H1 (cell line): ENCODE results near the gene SULT2B1. TPM values are rescaled to one million over a fixed set of nuclear protein-coding genes. Genes with fewer than 3 reads are reported as not detected.

Experiments
- CTCF ChIA-PET: fragments of 300-600 bp; sonication (Branson Sonifier 250); formaldehyde crosslinking; loops from one replicate; lab custom pipeline; 2021; ENCODE audit not compliant: partially characterized antibody; lab: Charles Lee
- POLR2A ChIA-PET: fragments of 300-600 bp; sonication (Branson Sonifier 250); formaldehyde crosslinking; loops from one replicate; lab custom pipeline; 2021; ENCODE audit warnings: inconsistent platforms; ENCODE audit not compliant: partially characterized antibody; lab: Charles Lee
- DNase-seq, 2 experiments: peaks; one replicate each; pipeline versions ENCODE4 v3.0.0 to v3.0.0-alpha.2; 2010 to 2022; ENCODE audit warnings: low spot score in 2 of 2, low read depth in 1 of 2, mixed read lengths in 1 of 2
- FAIRE-seq: peaks from 2 replicates; lab custom pipeline; 2011; peaks lifted over from hg19 to GRCh38; lab: Jason Lieb, UNC
- H2AFZ ChIP-seq: 2 replicates; pipeline ENCODE4 v1.8.1; 2012; ENCODE audit warnings: low read length, inconsistent platforms
- H2AK5ac ChIP-seq: 2 replicates; pipeline ENCODE4 v1.6.1; 2013; ENCODE audit warnings: low read depth, low read length
- H2BK120ac ChIP-seq: replicated peaks from 2 replicates; pipeline ENCODE3; 2013; ENCODE audit warnings: low read depth, low read length, inconsistent platforms
- H2BK12ac ChIP-seq: 2 replicates; pipeline ENCODE4 v1.6.1; 2013; ENCODE audit warnings: low read depth, low read length
- H2BK15ac ChIP-seq: 2 replicates; pipeline ENCODE4 v1.6.1; 2013; ENCODE audit warnings: low read length
- H2BK20ac ChIP-seq: 2 replicates; pipeline ENCODE4 v1.6.1; 2013; ENCODE audit warnings: low read length
- H2BK5ac ChIP-seq: 2 replicates; pipeline ENCODE4 v1.6.1; 2013; ENCODE audit warnings: low read depth, low read length
- H3K14ac ChIP-seq: 2 replicates; pipeline ENCODE4 v1.6.1; 2013; ENCODE audit warnings: inconsistent platforms; ENCODE audit not compliant: insufficient read length
- H3K18ac ChIP-seq: 2 replicates; pipeline ENCODE4 v1.6.1; 2013; ENCODE audit warnings: low read length; ENCODE audit errors: extremely low read depth
- H3K23ac ChIP-seq: 2 replicates; pipeline ENCODE4 v1.6.1; 2013; ENCODE audit warnings: inconsistent platforms; ENCODE audit not compliant: insufficient read length
- H3K23me2 ChIP-seq: 2 replicates; pipeline ENCODE4 v1.6.1; 2013; ENCODE audit warnings: low read depth, low read length
- H3K27ac ChIP-seq: 2 replicates; pipeline ENCODE4 v1.6.1; 2011; ENCODE audit warnings: low read depth, low read length, inconsistent platforms
- H3K27me3 ChIP-seq, 4 experiments: replicated peaks in 1 of 4; 1 replicate in 1 of 4; 2 replicates in 3 of 4; pipeline versions ENCODE4 v1.6.1 to v1.8.1; 2011 to 2013; ENCODE audit warnings: low read length in 3 of 4, mild to moderate bottlenecking in 3 of 4, inconsistent platforms in 2 of 4, mixed read lengths in 2 of 4, moderate library complexity in 1 of 4; ENCODE audit not compliant: control insufficient read depth in 3 of 4, insufficient read depth in 3 of 4; ENCODE audit errors: extremely low read depth in 1 of 4
- H3K36me3 ChIP-seq, 4 experiments: 2 replicates each; pipeline versions ENCODE4 v1.6.1 to v1.8.1; 2011 to 2013; ENCODE audit warnings: mild to moderate bottlenecking in 4 of 4, low read length in 3 of 4, moderate library complexity in 2 of 4, control low read depth in 1 of 4, inconsistent platforms in 1 of 4; ENCODE audit not compliant: insufficient read depth in 4 of 4, control insufficient read depth in 2 of 4
- H3K4ac ChIP-seq: replicated peaks from 2 replicates; pipeline ENCODE3; 2013; ENCODE audit warnings: low read length, low read depth, mixed read lengths, inconsistent platforms; ENCODE audit not compliant: insufficient read length
- H3K4me1 ChIP-seq, 4 experiments: replicated peaks in 1 of 4; 1 replicate in 1 of 4; 2 replicates in 3 of 4; pipeline versions ENCODE4 v1.6.1 to v1.8.1; 2011 to 2013; ENCODE audit warnings: low read length in 3 of 4, inconsistent platforms in 2 of 4, mixed read lengths in 1 of 4; ENCODE audit not compliant: insufficient read depth in 4 of 4, control insufficient read depth in 3 of 4
- H3K4me2 ChIP-seq, 2 experiments: 2 replicates each; pipeline versions ENCODE4 v1.6.1 to v1.8.1; 2011 to 2013; ENCODE audit warnings: low read depth in 2 of 2, low read length in 2 of 2, control low read depth in 1 of 2, inconsistent platforms in 1 of 2, mild to moderate bottlenecking in 1 of 2; ENCODE audit not compliant: insufficient read depth in 1 of 2
- H3K4me3 ChIP-seq, 4 experiments: fragments of 200-600, 300-600 bp in 1 of 4; sonication (generic), shearing (Covaris generic), sonication (Bioruptor Twin) in 1 of 4; 2 replicates each; pipeline versions ENCODE4 v1.5.1 to v1.8.1; 2011 to 2016; ENCODE audit warnings: low read length in 4 of 4, low read depth in 3 of 4, control low read depth in 2 of 4, inconsistent platforms in 2 of 4, mild to moderate bottlenecking in 2 of 4, mixed read lengths in 1 of 4, moderate library complexity in 1 of 4; ENCODE audit not compliant: insufficient read depth in 2 of 4; ENCODE audit errors: extremely low read depth in 1 of 4
- H3K56ac ChIP-seq: replicated peaks from 2 replicates; pipeline ENCODE3; 2013; ENCODE audit warnings: low read depth, mild to moderate bottlenecking, mixed read lengths, low read length, inconsistent platforms; ENCODE audit not compliant: insufficient read length
- H3K79me1 ChIP-seq: 2 replicates; pipeline ENCODE4 v1.6.1; 2013; ENCODE audit warnings: low read depth, low read length, control low read depth
- H3K79me2 ChIP-seq, 2 experiments: 2 replicates each; pipeline versions ENCODE4 v1.6.1 to v1.8.1; 2012 to 2013; ENCODE audit warnings: low read length in 2 of 2, mild to moderate bottlenecking in 2 of 2, inconsistent platforms in 1 of 2; ENCODE audit not compliant: insufficient read depth in 2 of 2, control insufficient read depth in 1 of 2
- H3K9ac ChIP-seq, 4 experiments: replicated peaks in 1 of 4; 1 replicate in 1 of 4; 2 replicates in 3 of 4; pipeline versions ENCODE4 v1.6.1 to v1.8.1; 2011 to 2013; ENCODE audit warnings: low read depth in 3 of 4, low read length in 3 of 4, control low read depth in 2 of 4, mild to moderate bottlenecking in 2 of 4, moderate library complexity in 2 of 4, inconsistent platforms in 1 of 4; ENCODE audit errors: extremely low read depth in 1 of 4
- H3K9me3 ChIP-seq, 2 experiments: 2 replicates each; pipeline versions ENCODE4 v1.6.1 to v1.8.1; 2012 to 2013; ENCODE audit warnings: mild to moderate bottlenecking in 2 of 2, moderate library complexity in 2 of 2, control low read depth in 1 of 2, inconsistent platforms in 1 of 2, low read depth in 1 of 2, low read length in 1 of 2, mixed read lengths in 1 of 2; ENCODE audit not compliant: insufficient read depth in 2 of 2
- H4K20me1 ChIP-seq, 2 experiments: replicated peaks in 1 of 2; 2 replicates each; pipeline versions ENCODE3 to v1.8.1; 2011 to 2013; ENCODE audit warnings: inconsistent platforms in 2 of 2, low read length in 2 of 2, mild to moderate bottlenecking in 1 of 2; ENCODE audit not compliant: insufficient read depth in 2 of 2, control insufficient read depth in 1 of 2
- H4K5ac ChIP-seq: 2 replicates; pipeline ENCODE4 v1.6.1; 2013; ENCODE audit warnings: low read length, low read depth, mixed read lengths, inconsistent platforms; ENCODE audit not compliant: insufficient read length
- H4K8ac ChIP-seq: 2 replicates; pipeline ENCODE4 v1.8.0; 2013; ENCODE audit warnings: mild to moderate bottlenecking, moderate library complexity, low read length, inconsistent platforms; ENCODE audit not compliant: insufficient read depth; ENCODE audit errors: extremely low read depth
- H4K91ac ChIP-seq: replicated peaks from 2 replicates; pipeline ENCODE3; 2013; ENCODE audit warnings: low read length, mixed read lengths, inconsistent platforms; ENCODE audit not compliant: insufficient read length
- FOSL1 ChIP-seq: IDR thresholded peaks from 2 replicates; pipeline ENCODE4 v1.6.1; 2011; ENCODE audit warnings: mild to moderate bottlenecking, low read depth, low read length, moderate library complexity; ENCODE audit not compliant: insufficient read depth
- TBP ChIP-seq: IDR thresholded peaks from 2 replicates; pipeline ENCODE4 v1.6.1; 2011; ENCODE audit warnings: low read depth, low read length, improper control_type of control experiment
- ZNF274 ChIP-seq: IDR thresholded peaks from 2 replicates; pipeline ENCODE4 v1.7.0; 2012; ENCODE audit warnings: low read length, borderline replicate concordance; ENCODE audit errors: extremely low read depth
- WGBS, 2 experiments: shearing (Covaris generic) in 1 of 2; methylation state at CpG; one replicate each; pipeline versions ENCODE4 v1.1.6 to v1.1.7; 2013 to 2015; ENCODE audit warnings: low lambda C conversion rate in 2 of 2, mixed read lengths in 2 of 2, inconsistent platforms in 1 of 2, low coverage in 1 of 2, missing lambda C conversion rate in 1 of 2; ENCODE audit not compliant: insufficient replicate concordance in 2 of 2, insufficient coverage in 1 of 2, insufficient read length in 1 of 2; ENCODE audit errors: extremely low coverage in 1 of 2, missing lambda C conversion rate in 1 of 2; 5-methylcytosine and 5-hydroxymethylcytosine counted together
- polyA plus RNA-seq, 7 experiments: library from polyadenylated mRNA; depleted of rRNA in 3 of 7; stranded (reverse) in 5 of 7; unstranded in 2 of 7; fragments of >200 nt in 5 of 7; fragments of 200-250 nt in 2 of 7; gene quantifications; 1 replicate in 5 of 7; 2 replicates in 1 of 7; 4 replicates in 1 of 7; pipeline versions ENCODE4 v1.2.1 to v1.2.3, GENCODE V29; 2011 to 2013; ENCODE audit warnings: missing spikeins in 2 of 7, mixed read lengths in 2 of 7
- total RNA-seq: library from RNA; stranded (reverse); fragmentation: NEBNext Ultra II Directional; extraction: Animal tissue kit (Norgen Biotek cat#: 25700); gene quantifications from 2 replicates; pipeline ENCODE4 v1.2.1, GENCODE V29; 2021
- TF ChIP-seq, protein P1 (sequence below): IDR thresholded peaks from 2 replicates; pipeline ENCODE4 v1.6.1; 2012; ENCODE audit warnings: inconsistent platforms
- TF ChIP-seq, protein P2 (sequence below): IDR thresholded peaks from 2 replicates; pipeline ENCODE4 v1.6.1; 2012; ENCODE audit warnings: inconsistent platforms

The SULT2B1 gene
- total and polyA plus RNA-seq, 2 of the 8 experiments (the other 6 are each of a cell fraction or from before 2014, with no cell fraction given) = 1.5 to 2.6 TPM

DNA sequence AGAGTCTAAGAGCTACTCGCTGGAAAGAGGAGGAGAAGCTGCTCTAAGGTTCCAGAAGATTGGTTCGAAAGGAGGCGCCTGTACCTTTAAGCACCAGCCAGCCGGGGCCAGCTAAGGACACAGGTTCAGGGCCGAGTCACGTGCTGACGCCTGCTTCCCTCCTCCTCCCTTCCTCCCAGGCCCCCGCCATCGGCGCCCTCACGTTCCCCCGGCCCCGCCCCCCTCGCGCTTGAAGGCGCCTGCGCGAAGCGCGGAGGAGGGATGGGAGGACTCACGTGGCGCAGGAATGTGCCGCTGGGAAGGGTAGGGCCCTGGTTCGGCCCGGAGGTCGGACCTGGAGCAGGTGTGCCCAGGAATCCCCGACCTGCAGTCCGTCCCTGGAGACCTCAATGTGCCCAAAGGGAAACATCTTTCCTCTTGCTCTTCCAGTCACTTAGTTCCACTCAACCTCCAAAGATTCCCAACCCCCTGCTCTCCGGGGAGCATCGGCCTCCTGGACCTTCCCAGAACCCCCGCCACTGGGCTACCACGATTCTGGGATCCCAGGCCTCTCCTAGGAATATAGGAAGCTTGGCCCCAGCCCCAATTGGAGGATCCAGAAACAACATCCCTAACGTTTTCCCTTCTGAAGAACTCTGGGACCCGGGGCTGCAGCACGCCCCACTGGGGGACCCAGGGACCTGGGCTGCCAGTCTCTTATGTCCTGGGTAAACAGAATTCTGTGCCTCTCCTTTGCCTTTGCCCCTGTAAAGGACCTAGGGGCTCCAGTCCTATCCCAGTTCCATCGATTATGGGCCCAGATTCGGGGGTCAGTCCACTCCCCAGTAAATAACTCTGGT lies 82.7 kb downstream of the SULT2B1 start:
- CTCF ChIA-PET = interaction anchor here (0.6 to 1.5 kb wide), 3 partner anchors 11 to 100 kb away, joined by 3 to 4 read pairs (median 3); no protein-coding TSS in a partner anchor
- peak overlapping the region; percentile 22 to 74 (median 47); a peak in 6 of 8 replicates for H3K4me3 ChIP-seq
- no peak overlapping the region for H3K14ac ChIP-seq
- POLR2A ChIA-PET = interaction anchor here (0.6 to 30.9 kb wide), 5 partner anchors 11 to 324 kb away, joined by 3 to 788 read pairs (median 3); partner anchors contain the start of genes CA11, FAM83E, NUCB1 and RPL18
- peaks cover 9 to 33% (median 28%) of the 10 kb centered on the region in 4 experiments for H3K4me1 ChIP-seq
- no peak overlapping the region for H2AK5ac ChIP-seq
- no peaks in the 10 kb centered on the region for H3K79me2 ChIP-seq
- peak overlapping the region; percentile 5; the same call in 1 of the 2 replicates for H2BK5ac ChIP-seq
- H4K20me1 ChIP-seq = peaks cover 0 to 4% of the 10 kb centered on the region in 2 experiments
- H4K91ac ChIP-seq = peak overlapping the region; percentile 11
- peaks cover 0 to 2% (median 0%) of the 10 kb centered on the region in 4 experiments; a peak in 2 of 7 replicates for H3K27me3 ChIP-seq
- 20% methylated on average over 21 of the region's 37 CpGs; no CpG with 5 or more reads in 1 of the 2 experiments for WGBS, 2 experiments
- H3K27ac ChIP-seq = no peak overlapping the region
- DNase-seq = peak; percentile 90 to 97
- no peak overlapping the region for H3K4ac ChIP-seq
- no peaks in the 10 kb centered on the region for H3K9me3 ChIP-seq
- peak overlapping the region; percentile 59 to 94 for H3K4me2 ChIP-seq
- peaks cover 30% of the 10 kb centered on the region for H3K23me2 ChIP-seq
- no peak overlapping the region for H2AFZ ChIP-seq
- H2BK12ac ChIP-seq = no peak overlapping the region
- H3K18ac ChIP-seq = peak overlapping the region; percentile 91
- H3K56ac ChIP-seq = no peak overlapping the region
- peak; percentile 66 for FAIRE-seq
- H3K9ac ChIP-seq = peak overlapping the region in 1 of 4 experiments; percentile 17; a peak in 1 of 7 replicates
- H3K79me1 ChIP-seq = no peaks in the 10 kb centered on the region
- no peak overlapping the region for H2BK15ac ChIP-seq
- no peak overlapping the region for H4K8ac ChIP-seq
- no peaks in the 10 kb centered on the region for H3K36me3 ChIP-seq
- no peak overlapping the region for H3K23ac ChIP-seq
- H2BK120ac ChIP-seq = no peak overlapping the region
- H4K5ac ChIP-seq = no peak overlapping the region
- 0 out of 2 replicates have a peak overlapping the region, but pooled peaks have one; percentile 61 for H2BK20ac ChIP-seq
- no peak for TF ChIP-seq TBP
- no peak for TF ChIP-seq FOSL1
- TF ChIP-seq, protein P1, sequence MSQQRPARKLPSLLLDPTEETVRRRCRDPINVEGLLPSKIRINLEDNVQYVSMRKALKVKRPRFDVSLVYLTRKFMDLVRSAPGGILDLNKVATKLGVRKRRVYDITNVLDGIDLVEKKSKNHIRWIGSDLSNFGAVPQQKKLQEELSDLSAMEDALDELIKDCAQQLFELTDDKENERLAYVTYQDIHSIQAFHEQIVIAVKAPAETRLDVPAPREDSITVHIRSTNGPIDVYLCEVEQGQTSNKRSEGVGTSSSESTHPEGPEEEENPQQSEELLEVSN = peak; percentile 72
- no peak for TF ChIP-seq ZNF274
- TF ChIP-seq, protein P2, sequence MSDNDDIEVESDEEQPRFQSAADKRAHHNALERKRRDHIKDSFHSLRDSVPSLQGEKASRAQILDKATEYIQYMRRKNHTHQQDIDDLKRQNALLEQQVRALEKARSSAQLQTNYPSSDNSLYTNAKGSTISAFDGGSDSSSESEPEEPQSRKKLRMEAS = peak; percentile 87
